Sciatic nerve (tissue), 2 donors: Measurements from ENCODE around the gene PAK4. TPM values are rescaled to one million over a fixed set of nuclear protein-coding genes. Genes with fewer than 3 reads are reported as not detected.

Source experiments
- ATAC-seq: fragments of 200-7000 bp; cut with Tn5 transposase; one replicate; pipeline ENCODE4 v1.9.1; 2020; ENCODE audit warnings: mild to moderate bottlenecking, moderate library complexity
- DNase-seq: peaks from one replicate; pipeline ENCODE4 v3.0.0-alpha.2; 2020; ENCODE audit warnings: low spot score
- intact Hi-C: fragments of 100-400 bp; cut with DNase I; formaldehyde crosslinking; loops from one replicate; pipeline ENCODE4 v1.14.2; 2022
- total RNA-seq: library from RNA; stranded (reverse); fragmentation: NEBNext Ultra II Directional; extraction: Animal tissue kit (Norgen Biotek cat#: 25700); gene quantifications from one replicate; pipeline ENCODE4 v1.2.1, GENCODE V29; 2021
- donor health status: DM: no; HTN: no; CAD: no.
- donor health status: DM: no; HTN: no; CAD: no.

PAK4 gene
- total RNA-seq, 1 donor from 2014 or later: 43.5 TPM

DNA sequence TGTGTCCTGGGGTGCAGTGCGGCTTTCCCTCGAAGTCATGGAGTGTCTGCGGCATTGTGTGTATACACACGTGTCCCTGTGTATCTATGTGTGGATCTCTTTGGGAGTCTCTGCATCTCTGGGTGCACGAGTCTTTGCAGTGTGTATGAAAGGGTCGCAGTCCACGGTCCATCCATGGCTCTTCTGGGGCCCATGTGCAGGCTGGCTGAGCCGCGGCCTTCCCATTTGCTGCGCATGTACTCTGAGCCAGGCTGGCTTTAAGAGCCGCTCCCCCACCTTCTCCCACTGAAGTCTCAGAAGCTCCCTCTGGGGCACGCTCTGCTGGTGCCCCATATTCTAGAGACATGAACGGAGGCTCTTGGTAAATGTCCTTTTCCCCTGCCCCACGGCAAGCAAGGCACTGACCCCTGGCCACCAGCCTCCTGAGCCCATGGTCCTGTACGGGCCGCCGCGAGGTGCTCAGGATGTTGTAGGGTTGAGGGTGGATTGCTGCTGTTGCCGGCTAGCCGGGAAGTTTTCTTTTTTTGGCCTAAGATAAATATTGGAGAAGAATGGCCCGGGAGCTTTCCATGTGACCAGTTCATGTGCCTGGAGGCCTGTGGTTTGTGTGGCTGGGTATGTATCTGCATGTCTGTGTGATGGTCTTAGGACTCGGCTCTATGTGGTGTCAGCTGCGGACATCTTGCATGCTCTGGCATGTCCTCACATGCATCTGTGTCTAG lies 31.9 kb downstream of the PAK4 start:
- DNase-seq: no peak
- intact Hi-C loops: no loop called here
- no peak for ATAC-seq

GRCh38 chr19:39157997-39158389 lies 32.4 kb downstream of the PAK4 start:
- no peak for ATAC-seq

GRCh38 chr19:39158646-39159260 lies 33.2 kb downstream of the PAK4 start:
- intact Hi-C loops: no loop called here
- ATAC-seq (no peak), DNase-seq (no peak)

More at GRCh38 chr19:39157997-39158389, 32.4 kb downstream of the PAK4 start:
- no peak for DNase-seq
- intact Hi-C loops: no loop called here

DNA sequence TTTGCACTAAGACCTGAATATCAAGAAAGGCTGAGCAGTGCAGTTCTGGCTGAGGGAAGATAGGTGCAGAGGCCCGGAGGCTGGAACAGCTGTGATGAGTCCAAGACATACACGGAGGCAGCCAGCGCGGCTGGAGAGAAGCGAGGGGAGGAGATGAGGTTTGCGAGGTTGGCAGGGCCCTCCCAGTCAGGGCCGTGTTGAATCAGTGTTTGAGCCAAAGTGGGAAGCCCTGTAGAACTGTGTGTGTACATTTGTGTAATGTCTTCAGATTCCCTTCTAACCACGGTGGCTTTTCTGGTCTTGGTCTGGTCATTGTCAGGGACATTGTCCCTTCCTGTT lies 34.9 kb downstream of the PAK4 start:
- ATAC-seq (peak; percentile 91), DNase-seq (peak; percentile 81)
- intact Hi-C loops: loop anchor here (5.0 kb wide), 1 partner anchor 1112 kb away; no protein-coding TSS in a partner anchor

DNA sequence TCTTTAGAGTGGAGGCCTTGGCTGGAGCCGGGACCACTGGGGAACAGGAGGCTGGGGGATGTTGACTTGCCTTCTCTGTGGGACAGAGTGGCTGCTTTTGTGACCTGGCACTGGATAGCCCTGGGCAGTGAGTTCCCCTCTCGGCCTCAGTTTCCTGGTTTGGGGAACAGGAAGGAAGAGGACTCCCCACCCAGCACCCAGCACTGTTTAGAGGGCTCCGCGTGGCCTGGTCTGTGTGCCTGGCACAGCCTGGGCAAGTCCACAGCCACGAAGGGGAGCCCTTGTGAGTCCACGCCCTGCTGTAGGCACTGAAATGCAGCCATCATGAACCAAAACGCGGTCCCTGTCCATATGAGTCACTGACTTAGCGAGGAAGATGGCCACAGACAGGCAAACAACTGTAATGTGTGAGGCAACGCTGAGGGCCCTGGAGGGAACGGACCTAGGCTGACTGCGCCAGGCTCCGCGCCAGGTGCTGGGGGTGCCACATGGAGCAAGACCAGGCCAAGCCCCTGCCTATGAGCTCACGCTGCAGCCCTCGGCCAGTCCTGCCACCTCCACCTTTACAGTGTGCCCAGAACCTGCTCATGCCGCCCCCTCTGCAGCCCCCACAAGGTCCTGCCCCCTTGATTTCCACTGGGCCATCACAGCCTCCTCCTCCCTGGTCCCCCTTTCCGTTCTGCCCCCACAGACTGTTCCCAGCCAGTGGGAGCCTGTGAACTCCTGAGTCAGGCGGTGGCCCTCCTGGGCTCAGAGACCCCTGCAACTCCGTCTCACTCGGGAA lies 35.5 kb downstream of the PAK4 start:
- intact Hi-C loops: loop anchor here (5.0 kb wide), 1 partner anchor 1111 kb away; no protein-coding TSS in a partner anchor
- DNase-seq: no peak
- ATAC-seq: peak; percentile 62

GRCh38 chr19:39162441-39163043 lies 37.0 kb downstream of the PAK4 start:
- no peak for ATAC-seq
- intact Hi-C loops: loop anchor here (5.0 kb wide), 1 partner anchor 1110 kb away; no protein-coding TSS in a partner anchor
- DNase-seq: no peak

DNA sequence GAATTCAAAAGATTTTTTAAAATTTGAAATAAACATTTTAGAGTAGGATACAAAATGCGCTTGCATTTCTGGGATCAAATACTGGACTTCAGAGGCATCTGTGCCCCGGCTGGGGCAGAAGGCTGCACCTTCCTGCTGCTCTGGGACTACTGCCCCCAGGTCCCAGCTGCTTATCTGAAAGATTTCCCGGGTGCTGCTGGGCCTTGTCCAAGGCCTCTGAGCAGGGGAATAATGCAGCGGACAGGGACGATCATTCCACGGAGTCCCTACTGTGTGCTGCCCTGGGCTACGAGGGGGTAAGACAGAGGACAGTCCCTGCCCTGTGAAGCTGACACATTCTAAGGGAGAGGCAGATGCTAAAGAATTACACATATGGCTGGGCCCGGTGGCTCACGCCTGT lies 38.0 kb downstream of the PAK4 start:
- ATAC-seq (no peak), DNase-seq (no peak)
- intact Hi-C loops: loop anchor here (5.0 kb wide), 1 partner anchor 1109 kb away; no protein-coding TSS in a partner anchor

DNA sequence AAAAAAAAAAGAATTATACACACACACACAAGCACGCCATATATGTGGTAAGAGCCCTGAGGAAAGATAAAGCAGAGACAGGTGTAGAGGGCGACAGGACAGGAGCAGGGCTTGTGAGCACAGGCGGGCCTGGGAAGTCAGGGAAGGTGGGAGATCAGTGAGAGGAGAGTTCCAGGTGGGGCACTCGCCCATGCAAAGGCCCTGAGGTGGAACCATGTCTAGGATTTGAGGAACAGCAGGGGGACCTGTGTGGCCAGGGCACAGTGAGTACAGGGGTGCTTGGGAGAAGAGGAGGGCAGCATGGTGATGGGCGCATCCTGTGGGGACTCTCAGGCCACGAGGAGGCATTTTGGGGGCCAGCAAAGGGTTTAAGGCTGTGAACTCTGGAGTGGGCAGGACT lies 38.7 kb downstream of the PAK4 start:
- no peak for ATAC-seq
- no peak for DNase-seq
- intact Hi-C loops: loop anchor here (5.0 kb wide), 1 partner anchor 1108 kb away; no protein-coding TSS in a partner anchor

GRCh38 chr19:39165857-39166256 lies 40.3 kb downstream of the PAK4 start:
- ATAC-seq (no peak), DNase-seq (no peak)
- intact Hi-C loops: no loop called here

GRCh38 chr19:39166571-39167391 lies 41.2 kb downstream of the PAK4 start:
- intact Hi-C loops: no loop called here
- ATAC-seq: peak; percentile 40
- DNase-seq: peak; percentile 82

DNA sequence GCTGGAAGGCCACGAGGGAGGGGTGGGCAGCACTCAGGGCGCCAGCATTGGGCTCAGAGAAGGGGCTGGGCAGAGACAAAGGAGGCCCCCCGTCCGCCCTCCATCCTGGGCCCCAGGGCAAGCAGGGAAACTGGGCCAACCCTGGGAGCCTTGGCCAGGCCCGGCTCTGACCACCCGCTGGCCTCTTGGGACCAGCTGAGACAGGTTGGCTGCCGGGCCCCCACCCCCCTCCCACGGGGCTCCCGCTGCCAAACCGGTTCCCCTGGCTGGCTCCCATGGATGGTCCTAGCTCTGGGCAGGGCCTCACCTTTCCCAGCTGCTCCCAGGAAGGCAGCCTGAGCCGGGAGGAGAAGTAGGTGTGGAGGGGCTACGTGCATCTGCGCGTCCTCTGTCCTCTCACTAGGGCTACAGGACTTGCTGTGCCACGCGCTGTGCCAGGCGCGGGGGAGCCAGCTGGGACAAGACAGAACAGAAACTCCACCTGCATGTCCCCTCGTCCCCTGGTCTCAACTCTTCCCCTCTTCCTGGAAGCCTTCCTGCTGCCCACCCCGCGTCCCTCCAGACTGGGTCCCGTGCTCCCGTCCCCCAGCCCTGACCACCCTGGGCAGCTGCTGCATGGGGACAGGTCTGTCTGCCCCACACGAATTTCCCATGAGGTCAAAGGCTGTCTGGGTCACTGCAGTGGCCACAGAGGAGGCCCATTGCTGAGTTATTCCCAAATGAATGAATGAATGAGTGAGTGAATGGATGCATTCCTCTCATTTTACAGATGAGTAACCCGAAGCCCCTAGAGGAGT lies 42.1 kb downstream of the PAK4 start:
- ATAC-seq (no peak), DNase-seq (no peak)
- intact Hi-C loops: no loop called here

DNA sequence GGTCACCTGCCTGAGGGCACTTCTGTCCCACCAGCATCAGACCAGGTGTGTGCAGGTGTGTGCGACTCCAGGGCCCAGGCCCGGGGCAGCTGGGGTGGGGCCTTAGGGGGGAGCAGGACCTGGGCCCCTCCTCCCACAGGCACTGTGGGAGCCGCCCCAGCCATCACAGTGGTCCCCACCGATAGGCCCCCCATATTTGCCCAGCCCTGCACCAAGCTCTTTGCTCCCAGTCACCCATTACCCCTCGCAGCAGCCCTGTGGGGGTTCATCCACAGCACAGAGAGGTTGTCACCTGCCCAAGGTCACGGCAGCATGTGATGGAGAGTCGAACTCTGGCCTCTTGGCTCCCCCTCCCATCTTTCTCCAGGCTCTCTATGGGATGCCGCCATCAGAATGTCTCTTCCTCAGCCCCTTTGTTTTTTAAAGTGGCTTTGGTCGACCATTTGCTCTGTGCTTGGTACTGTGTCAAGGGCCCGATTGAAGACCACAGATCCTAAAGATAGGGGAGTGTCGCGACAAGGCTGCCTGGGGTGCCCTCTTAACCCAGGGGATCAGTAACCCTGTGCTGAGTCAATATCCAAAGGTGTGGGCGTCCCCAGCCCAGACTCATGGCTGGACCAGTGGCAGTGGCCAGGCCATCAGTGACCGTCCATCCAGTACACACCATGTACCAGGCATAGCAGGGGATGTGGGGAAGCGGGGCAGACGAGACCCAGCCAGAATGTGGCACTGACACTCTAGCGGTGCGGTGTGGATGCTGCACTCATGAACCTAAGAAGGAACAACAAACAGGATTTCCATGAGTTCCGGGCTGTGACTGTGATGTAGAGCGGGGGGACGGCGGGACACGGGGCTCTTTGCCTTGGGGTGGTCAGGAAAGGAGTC lies 42.9 kb downstream of the PAK4 start:
- DNase-seq (no peak), ATAC-seq (no peak)
- intact Hi-C loops: no loop called here

DNA sequence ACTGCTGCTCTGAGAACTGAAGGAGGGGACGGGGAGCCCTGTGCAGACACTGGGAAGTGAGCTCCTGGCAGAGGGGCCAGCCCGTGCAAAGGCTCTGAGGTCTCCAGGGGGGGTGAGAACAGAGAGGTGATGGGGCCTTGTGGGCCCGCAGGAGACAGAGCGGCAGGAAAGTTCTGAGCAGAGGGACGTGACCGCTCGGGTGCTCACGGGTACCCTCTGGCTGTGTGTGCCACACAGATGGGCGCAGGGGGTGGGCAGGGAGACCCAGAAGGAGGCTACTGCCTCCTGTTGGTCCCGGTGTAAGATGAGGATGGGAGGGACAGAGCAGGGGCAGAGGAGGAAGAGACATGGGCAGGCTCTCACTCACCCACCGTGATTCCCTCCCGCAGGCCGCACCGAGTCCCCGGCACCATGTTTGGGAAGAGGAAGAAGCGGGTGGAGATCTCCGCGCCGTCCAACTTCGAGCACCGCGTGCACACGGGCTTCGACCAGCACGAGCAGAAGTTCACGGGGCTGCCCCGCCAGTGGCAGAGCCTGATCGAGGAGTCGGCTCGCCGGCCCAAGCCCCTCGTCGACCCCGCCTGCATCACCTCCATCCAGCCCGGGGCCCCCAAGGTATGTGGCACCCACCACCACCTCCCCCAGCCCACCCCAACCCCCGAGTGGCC lies 43.7 kb downstream of the PAK4 start:
- no peak for ATAC-seq
- intact Hi-C loops: no loop called here
- DNase-seq: no peak

GRCh38 chr19:39170386-39171231 lies 45.0 kb downstream of the PAK4 start:
- peak; percentile 40 for ATAC-seq

More at GRCh38 chr19:39170386-39171231, 45.0 kb downstream of the PAK4 start:
- no peak for DNase-seq
- intact Hi-C loops: no loop called here
